ENCODE data around the gene PHYHD1.

Gene PHYHD1

DNA sequence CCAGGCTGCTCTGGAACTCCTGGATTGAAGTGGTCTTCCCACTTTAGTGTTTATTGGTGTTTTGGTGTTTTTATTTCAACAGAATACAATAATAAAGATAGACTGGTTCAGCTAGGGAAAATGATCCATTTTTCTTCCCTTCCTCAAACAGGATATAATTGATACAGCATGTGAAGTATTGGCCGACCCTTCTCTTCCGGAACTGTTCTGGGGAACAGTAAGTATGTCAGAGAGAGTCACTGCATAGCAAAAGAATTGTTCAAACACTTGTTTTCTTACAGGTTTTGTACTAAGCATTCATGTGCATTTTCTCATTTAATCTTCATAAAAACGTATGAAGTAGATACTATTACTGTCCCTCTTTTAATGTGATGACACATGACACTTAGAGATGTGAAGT is 58.3 kb downstream of the PHYHD1 start:
- H3K4me3 ChIP-seq (ENCODE audit: low read depth, low read length), result no peak overlapping the region
- TF ChIP-seq, protein P1, sequence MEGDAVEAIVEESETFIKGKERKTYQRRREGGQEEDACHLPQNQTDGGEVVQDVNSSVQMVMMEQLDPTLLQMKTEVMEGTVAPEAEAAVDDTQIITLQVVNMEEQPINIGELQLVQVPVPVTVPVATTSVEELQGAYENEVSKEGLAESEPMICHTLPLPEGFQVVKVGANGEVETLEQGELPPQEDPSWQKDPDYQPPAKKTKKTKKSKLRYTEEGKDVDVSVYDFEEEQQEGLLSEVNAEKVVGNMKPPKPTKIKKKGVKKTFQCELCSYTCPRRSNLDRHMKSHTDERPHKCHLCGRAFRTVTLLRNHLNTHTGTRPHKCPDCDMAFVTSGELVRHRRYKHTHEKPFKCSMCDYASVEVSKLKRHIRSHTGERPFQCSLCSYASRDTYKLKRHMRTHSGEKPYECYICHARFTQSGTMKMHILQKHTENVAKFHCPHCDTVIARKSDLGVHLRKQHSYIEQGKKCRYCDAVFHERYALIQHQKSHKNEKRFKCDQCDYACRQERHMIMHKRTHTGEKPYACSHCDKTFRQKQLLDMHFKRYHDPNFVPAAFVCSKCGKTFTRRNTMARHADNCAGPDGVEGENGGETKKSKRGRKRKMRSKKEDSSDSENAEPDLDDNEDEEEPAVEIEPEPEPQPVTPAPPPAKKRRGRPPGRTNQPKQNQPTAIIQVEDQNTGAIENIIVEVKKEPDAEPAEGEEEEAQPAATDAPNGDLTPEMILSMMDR (IDR thresholded peaks at IDR 0.05; ENCODE audit: insufficient read depth, low read length, missing control alignments), result no peak
- no peak for DNase-seq (ENCODE audit: low read depth, low spot score)
- CTCF ChIA-PET, result no interaction called here
- POLR2A ChIA-PET, result no interaction called here

DNA sequence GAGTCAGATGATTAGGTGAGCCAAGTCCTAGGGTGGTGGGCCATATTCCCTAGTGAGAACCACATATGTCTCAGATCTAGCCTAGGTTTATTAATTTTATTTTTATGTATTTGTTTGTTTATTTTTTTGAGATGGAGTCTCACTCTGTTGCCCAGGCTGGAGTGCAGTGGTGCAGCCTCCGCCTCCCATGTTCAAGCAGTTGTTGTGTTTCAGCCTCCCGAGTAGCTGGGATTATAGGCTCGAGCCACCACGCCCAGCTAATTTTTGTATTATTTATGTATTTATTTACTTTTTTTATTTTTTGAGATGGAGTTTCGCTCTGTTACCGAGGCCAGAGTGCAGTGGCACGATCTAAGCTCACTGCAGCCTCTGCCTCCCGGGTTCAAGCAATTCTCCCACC is 62.8 kb downstream of the PHYHD1 start:
- no peak for DNase-seq (ENCODE audit: low read depth, low spot score)
- TF ChIP-seq, protein P1 (IDR thresholded peaks at IDR 0.05; ENCODE audit: insufficient read depth, low read length, missing control alignments), result no peak
- ChIA-PET POLR2A (no interaction called here), CTCF (interaction anchor here (1.9 kb wide), 1 partner anchor 22 kb away, joined by 6 read pairs; no protein-coding TSS in a partner anchor)
- H3K4me3 ChIP-seq (ENCODE audit: low read depth, low read length), result no peak overlapping the region

DNA sequence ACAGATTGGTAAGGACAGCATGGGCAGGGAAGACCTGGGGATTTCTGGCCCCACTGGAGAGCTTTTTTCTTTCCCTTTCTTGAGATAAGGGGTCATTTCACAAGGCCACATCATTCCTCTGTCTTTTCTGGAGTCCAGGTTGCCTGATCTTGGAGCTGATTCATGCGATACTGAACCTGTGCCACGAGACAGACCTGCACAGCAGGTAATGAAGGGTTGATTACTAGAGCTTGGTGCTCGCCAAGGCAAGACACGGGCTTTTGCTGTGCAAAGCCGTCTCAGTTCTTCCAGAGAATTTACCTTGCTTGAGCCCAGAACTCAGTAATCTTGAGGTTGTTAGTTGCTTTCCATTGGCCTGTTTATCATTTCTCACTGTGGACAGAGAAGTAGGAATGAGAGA is 65.9 kb downstream of the PHYHD1 start:
- DNase-seq (ENCODE audit: low read depth, low spot score), result no peak
- CTCF ChIA-PET, result interaction anchor here (1.7 to 14.1 kb wide), 2 partner anchors 13 to 19 kb away, joined by 5 to 178 read pairs; no protein-coding TSS in a partner anchor
- TF ChIP-seq, protein P1 (IDR thresholded peaks at IDR 0.05; ENCODE audit: insufficient read depth, low read length, missing control alignments), result no peak
- POLR2A ChIA-PET, result no interaction called here
- H3K4me3 ChIP-seq (ENCODE audit: low read depth, low read length), result no peak overlapping the region

DNA sequence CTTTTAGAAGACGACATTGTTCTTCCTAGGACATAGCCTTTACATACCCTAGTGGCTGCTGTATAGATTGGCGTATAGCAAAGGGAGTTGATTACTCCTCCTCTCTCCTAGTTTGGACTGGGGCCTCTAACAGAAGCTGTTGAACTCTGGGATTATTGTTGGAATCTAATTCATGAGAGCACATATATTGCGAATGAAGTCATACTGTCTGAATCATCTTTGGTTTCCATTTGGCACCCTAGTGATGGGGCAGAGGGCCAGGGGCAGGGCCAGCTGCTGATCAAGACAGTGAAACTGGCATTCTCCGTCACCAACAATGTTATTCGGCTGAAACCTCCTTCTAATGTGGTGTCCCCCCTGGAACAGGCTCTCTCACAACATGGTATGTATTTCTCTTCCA is 67.0 kb downstream of the PHYHD1 start:
- TF ChIP-seq, protein P1 (IDR thresholded peaks at IDR 0.05; ENCODE audit: insufficient read depth, low read length, missing control alignments), result no peak
- DNase-seq (ENCODE audit: low read depth, low spot score), result peak; percentile 38
- no peak overlapping the region for H3K4me3 ChIP-seq (ENCODE audit: low read depth, low read length)
- CTCF ChIA-PET, result interaction anchor here (0.6 to 14.1 kb wide), 7 partner anchors 14 to 170 kb away, joined by 3 to 178 read pairs (median 3); partner anchors contain the start of gene ENDOG
- POLR2A ChIA-PET, result no interaction called here
